ENCODE data around the gene ATF6. TPM values are rescaled to one million over a fixed set of nuclear protein-coding genes. Genes with fewer than 3 reads are reported as not detected.

The ATF6 gene
- total RNA-seq, 1 donor from 2014 or later: 20.6 TPM

GRCh38 chr1:161972828-161973227, 206.7 kb downstream of the ATF6 start:
- TF ChIP-seq CTCF (conservative IDR thresholded peaks at IDR 0.05; ENCODE audit: low read depth, low read length): no peak
- no peak for DNase-seq (ENCODE audit: low read depth)
- H3K4me3 ChIP-seq (ENCODE audit: low read depth, low read length): no peak overlapping the region

- H3K4me3 ChIP-seq (ENCODE audit: low read depth, low read length): no peak overlapping the region
- no peak for DNase-seq (ENCODE audit: low read depth)
- TF ChIP-seq CTCF (conservative IDR thresholded peaks at IDR 0.05; ENCODE audit: low read depth, low read length): no peak
These were observed 208.1 kb downstream of the ATF6 start for GRCh38 chr1:161973924-161974845.

DNA sequence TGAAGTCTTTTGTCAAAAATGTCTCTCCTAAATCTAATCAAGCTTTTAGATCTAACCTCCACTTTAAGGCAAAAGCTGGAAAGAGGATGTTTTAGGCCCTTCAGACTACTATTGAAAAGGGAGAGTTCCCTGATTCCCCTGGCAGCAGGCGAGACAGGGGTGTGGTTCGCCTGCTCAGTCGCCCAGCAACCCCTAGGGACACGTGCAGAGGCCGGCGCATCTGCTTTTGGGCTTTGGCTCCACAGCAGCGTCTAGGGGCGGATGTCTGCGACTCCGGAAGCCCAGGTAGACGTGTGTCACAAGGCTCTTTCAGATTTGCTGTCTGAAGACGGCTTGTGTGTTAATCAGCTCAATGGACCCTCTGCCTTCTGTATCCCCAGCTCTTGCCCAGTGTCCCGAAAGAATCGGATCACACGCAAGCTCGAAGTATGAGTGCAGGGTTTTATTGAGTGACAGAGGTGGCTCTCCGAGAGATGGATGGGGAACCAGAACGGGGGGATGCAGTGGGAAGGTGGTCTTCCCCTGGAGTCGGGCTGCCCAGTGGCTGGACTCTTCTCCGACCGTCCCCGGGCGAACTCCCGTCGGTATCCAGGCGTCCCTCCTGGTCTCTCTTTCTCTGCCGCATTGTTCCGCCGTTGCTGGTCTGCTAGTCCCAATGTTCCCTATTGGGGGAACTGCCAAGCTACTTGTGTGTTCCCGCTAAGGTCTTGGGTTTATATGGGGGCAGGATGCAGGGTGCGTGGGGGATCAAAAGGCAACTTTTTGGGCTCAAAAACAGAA, 212.1 kb downstream of the ATF6 start:
- no peak for DNase-seq (ENCODE audit: low read depth)

GRCh38 chr1:161981126-161981525, 215.0 kb downstream of the ATF6 start:
- no peak for TF ChIP-seq CTCF (conservative IDR thresholded peaks at IDR 0.05; ENCODE audit: low read depth, low read length)
- H3K4me3 ChIP-seq (ENCODE audit: low read depth, low read length): no peak overlapping the region
- DNase-seq (ENCODE audit: low read depth): no peak

More for the DNA sequence above, 212.1 kb downstream of the ATF6 start:
- no peak for TF ChIP-seq CTCF (conservative IDR thresholded peaks at IDR 0.05; ENCODE audit: low read depth, low read length)
- no peak overlapping the region for H3K4me3 ChIP-seq (ENCODE audit: low read depth, low read length)

DNA sequence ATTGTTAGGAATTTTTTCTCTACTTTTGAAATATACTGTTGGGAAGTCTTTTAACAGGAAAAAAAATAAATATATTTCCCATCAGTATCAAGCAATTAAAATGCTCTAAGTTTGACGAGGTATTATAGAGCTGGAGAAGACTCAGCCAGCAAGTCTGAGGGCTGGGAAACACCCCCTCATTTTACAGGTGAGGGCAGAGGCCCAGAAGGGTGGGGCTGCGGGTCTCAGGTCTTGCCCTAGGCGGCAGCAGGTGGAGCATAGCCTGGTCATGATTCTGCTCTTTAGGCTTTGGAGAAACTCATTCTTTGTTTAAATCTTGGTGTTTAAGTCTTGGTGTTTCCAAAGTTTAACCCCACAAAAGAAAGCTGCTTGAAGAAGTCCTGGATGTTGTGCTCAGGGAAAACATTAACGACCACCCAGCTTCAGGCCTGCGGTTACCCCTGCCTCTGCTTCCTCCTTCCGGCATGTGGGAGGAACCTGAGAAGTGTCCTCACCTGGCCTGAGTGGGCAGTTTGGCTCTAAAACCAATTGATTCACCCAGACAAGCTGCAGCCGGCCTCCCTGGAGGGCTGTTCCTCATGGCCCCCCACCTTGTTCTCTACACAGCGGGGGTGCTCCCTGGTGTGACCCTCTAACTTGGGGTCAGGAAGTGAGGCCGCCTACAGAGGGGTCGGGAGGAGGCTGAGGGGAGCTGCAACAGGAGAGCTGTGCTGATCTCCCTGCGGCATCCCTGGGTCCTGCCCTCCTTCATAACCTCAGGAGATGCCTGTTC, 215.8 kb downstream of the ATF6 start:
- no peak overlapping the region for H3K4me3 ChIP-seq (ENCODE audit: low read depth, low read length)
- no peak for TF ChIP-seq CTCF (conservative IDR thresholded peaks at IDR 0.05; ENCODE audit: low read depth, low read length)
- DNase-seq (ENCODE audit: low read depth): no peak

- TF ChIP-seq CTCF (conservative IDR thresholded peaks at IDR 0.05; ENCODE audit: low read depth, low read length): no peak
- no peak for DNase-seq (ENCODE audit: low read depth)
These were observed 216.4 kb downstream of the ATF6 start for GRCh38 chr1:161982507-161982895.

More at GRCh38 chr1:161982507-161982895, 216.4 kb downstream of the ATF6 start:
- H3K4me3 ChIP-seq (ENCODE audit: low read depth, low read length): no peak overlapping the region

All from epithelial cell of proximal tubule (primary cell).